ENCODE data around the gene JARID2.

GRCh38 chr6:15476631-15477380 is 230.9 kb downstream of the JARID2 start:
- no peak for TF ChIP-seq CTCF (IDR thresholded peaks at IDR 0.05)
- TF ChIP-seq POLR2A (IDR thresholded peaks at IDR 0.05) = no peak

Data from heart left ventricle (tissue), 13 donors.